ENCODE results near the gene RUNX1. TPM values are rescaled to one million over a fixed set of nuclear protein-coding genes. Genes with fewer than 3 reads are reported as not detected.

The RUNX1 gene
- total and polyA plus RNA-seq, 4 donors, result 23.3 to 100 (median 33.4) TPM

DNA sequence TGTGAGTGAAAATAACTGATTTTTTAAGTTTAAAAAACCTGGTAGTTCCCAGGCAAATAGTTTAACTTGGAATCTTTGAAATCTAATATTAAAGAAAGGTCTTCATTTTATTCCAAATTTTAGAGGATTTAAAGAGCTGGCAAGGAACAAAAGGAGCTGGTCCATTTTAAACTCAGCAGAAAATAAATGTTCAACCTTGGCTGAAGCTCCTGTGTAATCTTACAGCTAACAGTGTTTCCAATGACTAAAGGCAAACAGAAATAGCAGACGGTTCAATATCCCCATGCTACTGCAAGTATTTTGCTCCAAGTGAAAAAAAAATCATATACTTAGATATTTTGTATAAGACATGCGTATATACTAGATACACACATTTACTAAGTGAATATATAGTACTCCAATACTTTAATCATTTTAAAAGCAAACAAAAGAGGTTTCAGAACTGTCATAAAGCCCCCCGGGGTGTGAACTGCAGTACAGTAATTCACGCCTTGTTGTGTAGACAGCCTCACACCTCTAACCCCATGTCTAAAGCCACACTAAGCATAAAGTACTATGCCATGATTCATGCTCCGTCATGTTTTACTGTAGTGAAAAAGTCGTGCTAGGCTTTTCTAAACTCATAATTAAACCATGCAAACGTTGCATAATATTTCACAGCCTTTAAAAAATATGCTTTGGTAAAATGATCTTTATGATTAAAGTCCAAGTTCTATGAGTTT is 248.1 kb downstream of the RUNX1 start:
- no peaks in the 10 kb centered on the region for H3K9me3 ChIP-seq (ENCODE audit: control insufficient read depth in 4 of 4, insufficient read depth in 3 of 4, low read length in 3 of 4)
- H3K36me3 ChIP-seq (ENCODE audit: control insufficient read depth in 4 of 4, insufficient read depth in 4 of 4, low read length in 4 of 4), result peaks cover 0 to 11% (median 2%) of the 10 kb centered on the region in 4 donors
- H3K27me3 ChIP-seq (ENCODE audit: control insufficient read depth in 3 of 3, insufficient read depth in 3 of 3, low read length in 2 of 3), result no peaks in the 10 kb centered on the region
- WGBS, 2 donors, result 68 to 84% methylated on average over 7 of the region's 7 CpGs
- H3K4me3 ChIP-seq, result no peak overlapping the region
- no peak overlapping the region for H3K9ac ChIP-seq (ENCODE audit: insufficient read depth in 1 of 2, low read length in 2 of 2)
- ATAC-seq (ENCODE audit: insufficient read depth, low FRiP score), result no peak
- TF ChIP-seq CTCF (IDR thresholded peaks at IDR 0.05; ENCODE audit: control extremely low read depth, extremely low read depth), result no peak
- no peak overlapping the region for H3K27ac ChIP-seq (ENCODE audit: low read depth in 1 of 2, low read length in 1 of 2)
- no peak for DNase-seq
- H3K4me1 ChIP-seq (ENCODE audit: control insufficient read depth in 5 of 5, insufficient read depth in 5 of 5, low read length in 5 of 5), result peaks cover 0 to 19% (median 0%) of the 10 kb centered on the region in 5 donors

- Histone ChIP-seq H3K9ac (ENCODE audit: insufficient read depth in 1 of 2, low read length in 2 of 2) (no peak overlapping the region), H3K27ac (ENCODE audit: low read depth in 1 of 2, low read length in 1 of 2) (no peak overlapping the region), H3K27me3 (ENCODE audit: control insufficient read depth in 3 of 3, insufficient read depth in 3 of 3, low read length in 2 of 3) (no peaks in the 10 kb centered on the region), H3K4me3 (no peak overlapping the region), H3K9me3 (ENCODE audit: control insufficient read depth in 4 of 4, insufficient read depth in 3 of 4, low read length in 3 of 4) (no peaks in the 10 kb centered on the region), H3K36me3 (ENCODE audit: control insufficient read depth in 4 of 4, insufficient read depth in 4 of 4, low read length in 4 of 4) (peaks cover 0 to 11% (median 2%) of the 10 kb centered on the region in 4 donors), H3K4me1 (ENCODE audit: control insufficient read depth in 5 of 5, insufficient read depth in 5 of 5, low read length in 5 of 5) (peaks cover 0 to 26% (median 3%) of the 10 kb centered on the region in 5 donors)
- TF ChIP-seq CTCF (IDR thresholded peaks at IDR 0.05; ENCODE audit: control extremely low read depth, extremely low read depth), result no peak
- DNase-seq (no peak), ATAC-seq (ENCODE audit: insufficient read depth, low FRiP score) (no peak)
- WGBS, 2 donors, result 80 to 85% methylated on average over 6 of the region's 6 CpGs
Observed at GRCh38 chr21:34799092-34799491, 250.0 kb downstream of the RUNX1 start.

DNA sequence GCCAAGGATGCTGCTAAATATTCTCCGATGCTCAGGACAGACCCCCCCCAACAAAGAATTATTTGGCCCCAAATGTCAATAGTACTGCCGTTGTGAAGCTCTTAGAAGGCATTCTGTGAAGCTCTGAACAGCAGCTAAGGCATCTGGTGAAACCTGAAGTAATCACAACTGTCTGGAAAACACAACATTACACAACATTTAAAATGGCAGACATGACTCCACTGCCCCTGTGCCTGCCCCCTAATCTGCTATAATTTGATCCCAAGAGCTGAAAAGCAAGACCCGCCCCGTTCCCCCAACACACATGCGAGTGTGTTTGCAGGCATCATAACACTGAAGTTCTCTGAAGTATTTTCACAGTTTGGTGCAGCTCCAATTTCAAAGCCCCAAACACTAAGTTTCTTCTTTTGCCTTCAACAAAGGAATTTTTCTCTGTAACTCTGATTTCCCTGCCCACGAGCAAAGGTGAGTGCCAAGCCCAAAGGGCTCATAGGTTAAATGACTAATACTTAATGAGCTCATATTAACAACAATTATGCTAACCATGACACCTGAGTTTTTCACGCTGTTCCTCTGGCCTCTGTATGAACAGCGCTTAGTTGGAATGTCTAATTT is 251.1 kb downstream of the RUNX1 start:
- DNase-seq (no peak), ATAC-seq (ENCODE audit: insufficient read depth, low FRiP score) (no peak)
- no peaks in the 10 kb centered on the region for H3K9me3 ChIP-seq (ENCODE audit: control insufficient read depth in 4 of 4, insufficient read depth in 3 of 4, low read length in 3 of 4)
- peaks cover 0 to 26% (median 3%) of the 10 kb centered on the region in 5 donors for H3K4me1 ChIP-seq (ENCODE audit: control insufficient read depth in 5 of 5, insufficient read depth in 5 of 5, low read length in 5 of 5)
- no peaks in the 10 kb centered on the region for H3K27me3 ChIP-seq (ENCODE audit: control insufficient read depth in 3 of 3, insufficient read depth in 3 of 3, low read length in 2 of 3)
- no peak for TF ChIP-seq CTCF (IDR thresholded peaks at IDR 0.05; ENCODE audit: control extremely low read depth, extremely low read depth)
- H3K4me3 ChIP-seq, result no peak overlapping the region
- peaks cover 0 to 11% (median 2%) of the 10 kb centered on the region in 4 donors for H3K36me3 ChIP-seq (ENCODE audit: control insufficient read depth in 4 of 4, insufficient read depth in 4 of 4, low read length in 4 of 4)
- H3K27ac ChIP-seq (ENCODE audit: low read depth in 1 of 2, low read length in 1 of 2), result no peak overlapping the region
- H3K9ac ChIP-seq (ENCODE audit: insufficient read depth in 1 of 2, low read length in 2 of 2), result no peak overlapping the region
- WGBS, 2 donors, result 90 to 91% methylated on average over 8 of the region's 8 CpGs

Measured in lung (tissue), 12 donors.